WTC11 (cell line): ENCODE data around the gene DOK7.

ENCODE experiments used
- AFF4 ChIP-seq: sonication (generic); formaldehyde crosslinking; IDR thresholded peaks from 2 replicates; pipeline ENCODE4 v1.8.1; 2023; ENCODE audit warnings: mild to moderate bottlenecking, missing genetic modification reagents, borderline replicate concordance
- SP1 ChIP-seq: sonication (generic); formaldehyde crosslinking; conservative IDR thresholded peaks from 2 replicates; pipeline ENCODE4 v1.8.1; 2022; ENCODE audit warnings: missing genetic modification reagents
- TEAD1 ChIP-seq: sonication (generic); formaldehyde crosslinking; IDR thresholded peaks from 2 replicates; pipeline ENCODE4 v1.8.0; 2022; ENCODE audit warnings: mild to moderate bottlenecking, missing genetic modification reagents
- TEAD4 ChIP-seq: sonication (generic); formaldehyde crosslinking; IDR thresholded peaks from 2 replicates; pipeline ENCODE4 v1.8.0; 2022; ENCODE audit warnings: mild to moderate bottlenecking, missing genetic modification reagents
- USF1 ChIP-seq: sonication (generic); formaldehyde crosslinking; IDR thresholded peaks from 2 replicates; pipeline ENCODE4 v1.8.0; 2022; ENCODE audit warnings: mild to moderate bottlenecking, missing genetic modification reagents
- ZNF263 ChIP-seq: sonication (generic); formaldehyde crosslinking; IDR thresholded peaks from 2 replicates; pipeline ENCODE4 v1.8.1; 2022; ENCODE audit warnings: low read depth, mild to moderate bottlenecking, moderate library complexity, missing genetic modification reagents
- TF ChIP-seq, protein P1 (sequence below): fragments of 200-600 bp; IDR thresholded peaks from 2 replicates; pipeline ENCODE4 v1.8.0; 2022; ENCODE audit warnings: antibody characterized with exemption

DNA sequence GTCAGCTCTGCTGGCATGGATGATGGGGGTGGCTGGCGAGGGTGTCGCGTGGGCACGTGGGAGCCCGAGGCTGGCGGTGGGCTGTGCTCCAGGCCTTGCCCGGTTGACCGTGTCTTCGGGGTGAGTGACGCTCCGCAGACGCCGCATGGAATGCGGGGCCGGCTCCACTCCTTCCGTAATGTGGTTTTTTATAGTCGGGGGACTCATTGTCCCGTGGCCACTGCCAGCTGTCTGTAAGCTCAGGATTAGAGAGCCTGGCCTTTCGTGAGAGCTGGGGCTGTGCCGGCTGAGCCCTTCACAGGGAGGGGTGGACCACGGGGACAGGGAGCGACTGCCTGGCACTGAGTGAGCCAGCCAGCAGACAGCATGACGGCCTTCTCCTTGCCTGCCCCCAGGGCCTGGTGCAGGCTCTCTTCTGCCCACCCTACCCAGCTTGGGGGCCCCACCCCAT lies 20.4 kb downstream of the DOK7 start:
- TF ChIP-seq AFF4 (CRISPR knock-in tag) (no peak), ZNF263 (CRISPR knock-in tag) (no peak), USF1 (CRISPR knock-in tag) (no peak), TEAD1 (CRISPR knock-in tag) (no peak), SP1 (no peak), TEAD4 (CRISPR knock-in tag) (no peak)
- TF ChIP-seq, protein P1, sequence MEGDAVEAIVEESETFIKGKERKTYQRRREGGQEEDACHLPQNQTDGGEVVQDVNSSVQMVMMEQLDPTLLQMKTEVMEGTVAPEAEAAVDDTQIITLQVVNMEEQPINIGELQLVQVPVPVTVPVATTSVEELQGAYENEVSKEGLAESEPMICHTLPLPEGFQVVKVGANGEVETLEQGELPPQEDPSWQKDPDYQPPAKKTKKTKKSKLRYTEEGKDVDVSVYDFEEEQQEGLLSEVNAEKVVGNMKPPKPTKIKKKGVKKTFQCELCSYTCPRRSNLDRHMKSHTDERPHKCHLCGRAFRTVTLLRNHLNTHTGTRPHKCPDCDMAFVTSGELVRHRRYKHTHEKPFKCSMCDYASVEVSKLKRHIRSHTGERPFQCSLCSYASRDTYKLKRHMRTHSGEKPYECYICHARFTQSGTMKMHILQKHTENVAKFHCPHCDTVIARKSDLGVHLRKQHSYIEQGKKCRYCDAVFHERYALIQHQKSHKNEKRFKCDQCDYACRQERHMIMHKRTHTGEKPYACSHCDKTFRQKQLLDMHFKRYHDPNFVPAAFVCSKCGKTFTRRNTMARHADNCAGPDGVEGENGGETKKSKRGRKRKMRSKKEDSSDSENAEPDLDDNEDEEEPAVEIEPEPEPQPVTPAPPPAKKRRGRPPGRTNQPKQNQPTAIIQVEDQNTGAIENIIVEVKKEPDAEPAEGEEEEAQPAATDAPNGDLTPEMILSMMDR, result no peak
